Measurements from ENCODE around the gene WRAP73.

WRAP73 gene

GRCh38 chr1:3681898-3682806 lies 32.2 kb upstream of the WRAP73 start:
- no peak overlapping the region for H3K27ac ChIP-seq (ENCODE audit: low read length)
- no peaks in the 10 kb centered on the region for H3K36me3 ChIP-seq (ENCODE audit: control insufficient read depth in 2 of 2, insufficient read depth in 2 of 2, low read length in 2 of 2)
- no peaks in the 10 kb centered on the region for H3K9me3 ChIP-seq (ENCODE audit: control insufficient read depth in 2 of 2, low read length in 2 of 2)
- H3K4me3 ChIP-seq (ENCODE audit: low read length in 2 of 2), result no peak overlapping the region
- H3K9ac ChIP-seq (ENCODE audit: low read length in 2 of 2), result no peak overlapping the region
- peaks cover 2% of the 10 kb centered on the region for H3K4me1 ChIP-seq (ENCODE audit: control insufficient read depth, insufficient read depth, low read length)
- H3K27me3 ChIP-seq (ENCODE audit: control insufficient read depth in 1 of 2, insufficient read depth in 2 of 2, low read length in 2 of 2), result peaks cover 12 to 15% of the 10 kb centered on the region in 2 donors

- peaks cover 12 to 15% of the 10 kb centered on the region in 2 donors for H3K27me3 ChIP-seq (ENCODE audit: control insufficient read depth in 1 of 2, insufficient read depth in 2 of 2, low read length in 2 of 2)
- no peaks in the 10 kb centered on the region for H3K9me3 ChIP-seq (ENCODE audit: control insufficient read depth in 2 of 2, low read length in 2 of 2)
- H3K4me3 ChIP-seq (ENCODE audit: low read length in 2 of 2), result no peak overlapping the region
- H3K36me3 ChIP-seq (ENCODE audit: control insufficient read depth in 2 of 2, insufficient read depth in 2 of 2, low read length in 2 of 2), result no peaks in the 10 kb centered on the region
- no peak overlapping the region for H3K9ac ChIP-seq (ENCODE audit: low read length in 2 of 2)
- H3K27ac ChIP-seq (ENCODE audit: low read length), result no peak overlapping the region
- peaks cover 2% of the 10 kb centered on the region for H3K4me1 ChIP-seq (ENCODE audit: control insufficient read depth, insufficient read depth, low read length)
These were observed 31.5 kb upstream of the WRAP73 start for GRCh38 chr1:3681231-3681897.

- Histone ChIP-seq H3K36me3 (ENCODE audit: control insufficient read depth in 2 of 2, insufficient read depth in 2 of 2, low read length in 2 of 2) (no peaks in the 10 kb centered on the region), H3K9me3 (ENCODE audit: control insufficient read depth in 2 of 2, low read length in 2 of 2) (no peaks in the 10 kb centered on the region), H3K27me3 (ENCODE audit: control insufficient read depth in 1 of 2, insufficient read depth in 2 of 2, low read length in 2 of 2) (peaks cover 12 to 15% of the 10 kb centered on the region in 2 donors), H3K27ac (ENCODE audit: low read length) (no peak overlapping the region), H3K4me3 (ENCODE audit: low read length in 2 of 2) (no peak overlapping the region), H3K4me1 (ENCODE audit: control insufficient read depth, insufficient read depth, low read length) (peaks cover 2% of the 10 kb centered on the region), H3K9ac (ENCODE audit: low read length in 2 of 2) (no peak overlapping the region)
These were observed 30.8 kb upstream of the WRAP73 start for GRCh38 chr1:3680488-3681230.

- H3K4me1 ChIP-seq (ENCODE audit: control insufficient read depth, insufficient read depth, low read length), result peaks cover 2% of the 10 kb centered on the region
- peaks cover 10 to 12% of the 10 kb centered on the region in 2 donors for H3K27me3 ChIP-seq (ENCODE audit: control insufficient read depth in 1 of 2, insufficient read depth in 2 of 2, low read length in 2 of 2)
- no peak overlapping the region for H3K4me3 ChIP-seq (ENCODE audit: low read length in 2 of 2)
- no peak overlapping the region for H3K27ac ChIP-seq (ENCODE audit: low read length)
- H3K36me3 ChIP-seq (ENCODE audit: control insufficient read depth in 2 of 2, insufficient read depth in 2 of 2, low read length in 2 of 2), result no peaks in the 10 kb centered on the region
- H3K9me3 ChIP-seq (ENCODE audit: control insufficient read depth in 2 of 2, low read length in 2 of 2), result no peaks in the 10 kb centered on the region
- no peak overlapping the region for H3K9ac ChIP-seq (ENCODE audit: low read length in 2 of 2)
These were observed 30.0 kb upstream of the WRAP73 start for GRCh38 chr1:3679799-3680453.

- peaks cover under 1% of the 10 kb centered on the region for H3K4me1 ChIP-seq (ENCODE audit: control insufficient read depth, insufficient read depth, low read length)
- H3K9me3 ChIP-seq (ENCODE audit: control insufficient read depth in 2 of 2, low read length in 2 of 2), result no peaks in the 10 kb centered on the region
- no peak overlapping the region for H3K4me3 ChIP-seq (ENCODE audit: low read length in 2 of 2)
- H3K27ac ChIP-seq (ENCODE audit: low read length), result no peak overlapping the region
- no peaks in the 10 kb centered on the region for H3K36me3 ChIP-seq (ENCODE audit: control insufficient read depth in 2 of 2, insufficient read depth in 2 of 2, low read length in 2 of 2)
- peaks cover 13 to 14% of the 10 kb centered on the region in 2 donors for H3K27me3 ChIP-seq (ENCODE audit: control insufficient read depth in 1 of 2, insufficient read depth in 2 of 2, low read length in 2 of 2)
- H3K9ac ChIP-seq (ENCODE audit: low read length in 2 of 2), result no peak overlapping the region
These were observed 29.2 kb upstream of the WRAP73 start for GRCh38 chr1:3679098-3679555.

GRCh38 chr1:3678361-3679097 lies 28.6 kb upstream of the WRAP73 start:
- Histone ChIP-seq H3K4me1 (ENCODE audit: control insufficient read depth, insufficient read depth, low read length) (no peaks in the 10 kb centered on the region), H3K36me3 (ENCODE audit: control insufficient read depth in 2 of 2, insufficient read depth in 2 of 2, low read length in 2 of 2) (no peaks in the 10 kb centered on the region), H3K27me3 (ENCODE audit: control insufficient read depth in 1 of 2, insufficient read depth in 2 of 2, low read length in 2 of 2) (peaks cover 12 to 14% of the 10 kb centered on the region in 2 donors), H3K9me3 (ENCODE audit: control insufficient read depth in 2 of 2, low read length in 2 of 2) (no peaks in the 10 kb centered on the region), H3K27ac (ENCODE audit: low read length) (no peak overlapping the region), H3K4me3 (ENCODE audit: low read length in 2 of 2) (no peak overlapping the region), H3K9ac (ENCODE audit: low read length in 2 of 2) (no peak overlapping the region)

GRCh38 chr1:3677484-3677883 lies 27.6 kb upstream of the WRAP73 start:
- H3K4me1 ChIP-seq (ENCODE audit: control insufficient read depth, insufficient read depth, low read length), result no peaks in the 10 kb centered on the region
- peaks cover 16 to 23% of the 10 kb centered on the region in 2 donors for H3K27me3 ChIP-seq (ENCODE audit: control insufficient read depth in 1 of 2, insufficient read depth in 2 of 2, low read length in 2 of 2)
- no peak overlapping the region for H3K27ac ChIP-seq (ENCODE audit: low read length)
- no peak overlapping the region for H3K9ac ChIP-seq (ENCODE audit: low read length in 2 of 2)
- no peaks in the 10 kb centered on the region for H3K9me3 ChIP-seq (ENCODE audit: control insufficient read depth in 2 of 2, low read length in 2 of 2)
- H3K4me3 ChIP-seq (ENCODE audit: low read length in 2 of 2), result no peak overlapping the region
- H3K36me3 ChIP-seq (ENCODE audit: control insufficient read depth in 2 of 2, insufficient read depth in 2 of 2, low read length in 2 of 2), result no peaks in the 10 kb centered on the region

GRCh38 chr1:3676581-3677470 lies 26.9 kb upstream of the WRAP73 start:
- H3K9me3 ChIP-seq (ENCODE audit: control insufficient read depth in 2 of 2, low read length in 2 of 2), result no peaks in the 10 kb centered on the region
- H3K27ac ChIP-seq (ENCODE audit: low read length), result no peak overlapping the region
- H3K27me3 ChIP-seq (ENCODE audit: control insufficient read depth in 1 of 2, insufficient read depth in 2 of 2, low read length in 2 of 2), result peaks cover 16 to 29% of the 10 kb centered on the region in 2 donors
- no peaks in the 10 kb centered on the region for H3K4me1 ChIP-seq (ENCODE audit: control insufficient read depth, insufficient read depth, low read length)
- H3K36me3 ChIP-seq (ENCODE audit: control insufficient read depth in 2 of 2, insufficient read depth in 2 of 2, low read length in 2 of 2), result no peaks in the 10 kb centered on the region
- H3K4me3 ChIP-seq (ENCODE audit: low read length in 2 of 2), result no peak overlapping the region
- H3K9ac ChIP-seq (ENCODE audit: low read length in 2 of 2), result no peak overlapping the region

GRCh38 chr1:3675436-3675835 lies 25.5 kb upstream of the WRAP73 start:
- H3K27me3 ChIP-seq (ENCODE audit: control insufficient read depth in 1 of 2, insufficient read depth in 2 of 2, low read length in 2 of 2), result peaks cover 21 to 39% of the 10 kb centered on the region in 2 donors

More at GRCh38 chr1:3675436-3675835, 25.5 kb upstream of the WRAP73 start:
- Histone ChIP-seq H3K9me3 (ENCODE audit: control insufficient read depth in 2 of 2, low read length in 2 of 2) (no peaks in the 10 kb centered on the region), H3K4me3 (ENCODE audit: low read length in 2 of 2) (no peak overlapping the region), H3K9ac (ENCODE audit: low read length in 2 of 2) (no peak overlapping the region), H3K36me3 (ENCODE audit: control insufficient read depth in 2 of 2, insufficient read depth in 2 of 2, low read length in 2 of 2) (no peaks in the 10 kb centered on the region), H3K4me1 (ENCODE audit: control insufficient read depth, insufficient read depth, low read length) (no peaks in the 10 kb centered on the region), H3K27ac (ENCODE audit: low read length) (no peak overlapping the region)
